ENCODE data around the gene TBXAS1.
A peak's percentile ranks its signal among the peaks of the same experiment; 100 is the strongest.

The TBXAS1 gene

DNA sequence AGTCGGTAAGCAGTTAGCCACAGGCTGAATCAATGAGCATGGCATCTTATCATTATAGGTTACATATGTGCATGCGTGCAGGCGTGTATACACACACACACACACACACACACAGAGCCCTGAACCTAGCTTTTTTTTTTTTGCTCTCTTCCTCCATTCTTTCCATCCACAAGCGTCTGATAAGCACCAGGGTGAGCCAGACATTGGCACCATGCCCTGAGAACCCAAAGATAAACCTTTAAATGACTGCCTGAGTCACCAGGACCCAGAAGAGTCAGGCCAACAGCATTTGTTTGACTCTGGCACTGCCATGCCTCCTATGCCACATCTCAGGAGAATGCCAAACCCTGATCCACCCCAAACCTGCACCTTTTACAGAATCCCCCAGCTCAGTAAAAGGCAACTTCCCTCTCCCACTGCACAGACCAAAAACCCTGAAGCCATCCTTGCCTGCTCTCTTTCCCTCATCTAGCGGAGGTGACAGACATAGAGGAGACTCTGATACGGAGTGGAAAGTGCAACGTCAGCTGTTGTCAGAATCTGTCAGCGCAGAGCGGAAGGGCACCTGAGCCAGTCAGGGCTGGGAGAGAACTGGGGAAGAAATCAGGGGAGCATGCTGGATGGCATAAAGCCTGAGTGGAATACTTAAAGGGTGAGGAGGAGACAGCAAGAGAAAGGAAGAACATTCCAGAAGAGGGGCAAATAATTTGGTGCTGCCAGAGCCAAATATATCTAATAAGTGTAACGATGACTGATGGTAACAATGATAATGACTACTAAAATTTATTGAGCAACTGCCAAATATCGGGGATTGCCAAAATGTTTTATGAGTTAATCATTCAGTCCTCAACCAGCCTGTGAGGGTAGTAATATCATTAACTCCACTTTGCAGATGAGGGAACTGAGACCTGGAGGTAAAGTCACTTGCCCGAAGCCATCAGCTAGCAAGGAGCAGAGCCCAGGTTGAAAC is 230.5 kb downstream of the TBXAS1 start:
- no peaks in the 10 kb centered on the region for H3K9me3 ChIP-seq (ENCODE audit: control insufficient read depth in 1 of 2, low read length in 2 of 2)
- H3K4me1 ChIP-seq (ENCODE audit: control insufficient read depth in 1 of 2, insufficient read depth in 2 of 2, low read length in 2 of 2) = peaks cover 5 to 17% of the 10 kb centered on the region in 2 donors
- H3K36me3 ChIP-seq (ENCODE audit: control insufficient read depth in 1 of 2, insufficient read depth in 2 of 2, low read length in 2 of 2) = peaks cover 9 to 10% of the 10 kb centered on the region in 2 donors
- no peaks in the 10 kb centered on the region for H3K27me3 ChIP-seq (ENCODE audit: low read depth, low read length)
- H3K27ac ChIP-seq (ENCODE audit: low read length) = peak overlapping the region; percentile 32
- H3K4me3 ChIP-seq (ENCODE audit: low read depth in 1 of 2, low read length in 2 of 2) = no peak overlapping the region

DNA sequence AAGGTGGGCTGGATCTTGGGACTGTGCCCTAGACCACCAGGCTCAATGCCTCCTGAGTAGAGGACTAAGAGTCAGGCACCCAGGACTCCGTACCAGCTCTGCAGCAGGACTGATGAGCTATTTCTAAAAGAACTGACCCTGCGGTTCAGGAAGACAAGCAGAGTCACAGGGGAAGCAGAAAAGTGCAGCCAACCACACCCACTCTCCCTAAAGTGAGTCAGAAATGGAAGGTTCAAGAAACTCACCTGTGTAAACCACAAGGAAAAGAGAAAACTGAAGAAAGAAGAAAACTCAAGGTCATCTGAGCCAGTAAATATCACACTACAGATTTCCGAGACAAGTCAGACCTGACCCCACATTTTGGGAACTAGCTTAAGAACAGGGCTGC is 231.2 kb downstream of the TBXAS1 start:
- Histone ChIP-seq H3K4me1 (ENCODE audit: control insufficient read depth in 1 of 2, insufficient read depth in 2 of 2, low read length in 2 of 2) (peaks cover 5 to 17% of the 10 kb centered on the region in 2 donors), H3K9me3 (ENCODE audit: control insufficient read depth in 1 of 2, low read length in 2 of 2) (no peaks in the 10 kb centered on the region), H3K27ac (ENCODE audit: low read length) (peak overlapping the region; percentile 32), H3K27me3 (ENCODE audit: low read depth, low read length) (no peaks in the 10 kb centered on the region), H3K36me3 (ENCODE audit: control insufficient read depth in 1 of 2, insufficient read depth in 2 of 2, low read length in 2 of 2) (peaks cover 6 to 9% of the 10 kb centered on the region in 2 donors), H3K4me3 (ENCODE audit: low read depth in 1 of 2, low read length in 2 of 2) (peak overlapping the region in 1 of 2 donors; percentile 30)

DNA sequence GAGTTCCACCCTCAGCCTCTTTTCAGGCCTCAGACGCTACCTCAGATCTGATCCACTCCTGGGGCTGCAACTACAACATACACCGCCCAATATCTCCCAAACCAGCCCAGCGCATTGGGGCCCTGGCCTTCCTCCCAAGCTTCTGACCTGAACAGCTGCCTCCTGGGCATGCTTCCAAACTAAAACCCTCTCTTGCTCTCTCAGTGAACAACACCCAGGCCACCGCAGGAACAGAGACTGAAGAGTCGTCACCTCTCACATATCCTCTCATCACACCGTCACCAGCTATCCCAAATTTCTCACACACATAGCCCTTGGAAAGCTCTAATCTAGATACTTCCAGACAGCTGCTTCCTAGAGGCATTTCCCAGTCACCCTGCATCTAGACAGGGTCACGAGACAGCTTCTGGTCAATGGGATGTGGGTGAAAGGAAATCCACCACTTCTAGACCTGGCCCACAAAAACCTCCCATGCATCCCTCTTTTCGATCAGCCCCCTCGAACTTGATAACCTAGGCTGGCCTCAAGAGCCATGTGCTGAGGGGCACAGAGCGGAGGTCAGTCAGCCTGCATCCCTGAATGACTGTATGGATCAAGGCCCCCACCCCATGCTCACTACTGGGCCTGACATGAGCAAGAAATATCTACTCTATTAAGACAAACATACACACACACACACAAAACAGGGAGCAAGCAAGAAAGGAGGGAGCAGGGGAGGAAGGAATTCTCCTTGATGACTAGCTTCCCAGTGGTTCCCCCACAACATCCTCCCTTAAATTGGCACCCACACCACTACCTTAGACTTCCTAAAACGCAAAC is 231.9 kb downstream of the TBXAS1 start:
- no peaks in the 10 kb centered on the region for H3K27me3 ChIP-seq (ENCODE audit: low read depth, low read length)
- H3K27ac ChIP-seq (ENCODE audit: low read length) = peak overlapping the region; percentile 49
- no peaks in the 10 kb centered on the region for H3K9me3 ChIP-seq (ENCODE audit: control insufficient read depth in 1 of 2, low read length in 2 of 2)
- peak overlapping the region; percentile 67 to 75 for H3K4me3 ChIP-seq (ENCODE audit: low read depth in 1 of 2, low read length in 2 of 2)
- peaks cover 5 to 17% of the 10 kb centered on the region in 2 donors for H3K4me1 ChIP-seq (ENCODE audit: control insufficient read depth in 1 of 2, insufficient read depth in 2 of 2, low read length in 2 of 2)
- peaks cover 6 to 9% of the 10 kb centered on the region in 2 donors for H3K36me3 ChIP-seq (ENCODE audit: control insufficient read depth in 1 of 2, insufficient read depth in 2 of 2, low read length in 2 of 2)

DNA sequence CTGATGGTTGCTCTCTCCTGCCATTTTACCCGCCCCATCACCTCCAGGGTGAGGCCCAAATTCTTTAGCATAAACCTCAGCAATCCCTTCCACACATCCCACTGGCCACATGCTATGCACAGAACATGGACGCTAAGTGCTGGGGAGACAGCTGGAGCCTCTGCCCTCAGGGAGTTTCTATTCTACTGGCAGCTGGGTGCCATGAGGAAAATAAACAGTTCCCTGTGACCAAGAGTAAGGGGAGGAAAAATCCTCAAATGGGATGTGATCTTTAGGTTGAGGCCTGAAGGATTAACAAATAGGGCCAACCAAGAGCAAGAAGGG is 232.5 kb downstream of the TBXAS1 start:
- Histone ChIP-seq H3K27me3 (ENCODE audit: low read depth, low read length) (no peaks in the 10 kb centered on the region), H3K4me1 (ENCODE audit: control insufficient read depth in 1 of 2, insufficient read depth in 2 of 2, low read length in 2 of 2) (peaks cover 5 to 17% of the 10 kb centered on the region in 2 donors), H3K36me3 (ENCODE audit: control insufficient read depth in 1 of 2, insufficient read depth in 2 of 2, low read length in 2 of 2) (peaks cover 3 to 9% of the 10 kb centered on the region in 2 donors), H3K9me3 (ENCODE audit: control insufficient read depth in 1 of 2, low read length in 2 of 2) (no peaks in the 10 kb centered on the region), H3K27ac (ENCODE audit: low read length) (peak overlapping the region; percentile 49), H3K4me3 (ENCODE audit: low read depth in 1 of 2, low read length in 2 of 2) (peak overlapping the region; percentile 67 to 75)

DNA sequence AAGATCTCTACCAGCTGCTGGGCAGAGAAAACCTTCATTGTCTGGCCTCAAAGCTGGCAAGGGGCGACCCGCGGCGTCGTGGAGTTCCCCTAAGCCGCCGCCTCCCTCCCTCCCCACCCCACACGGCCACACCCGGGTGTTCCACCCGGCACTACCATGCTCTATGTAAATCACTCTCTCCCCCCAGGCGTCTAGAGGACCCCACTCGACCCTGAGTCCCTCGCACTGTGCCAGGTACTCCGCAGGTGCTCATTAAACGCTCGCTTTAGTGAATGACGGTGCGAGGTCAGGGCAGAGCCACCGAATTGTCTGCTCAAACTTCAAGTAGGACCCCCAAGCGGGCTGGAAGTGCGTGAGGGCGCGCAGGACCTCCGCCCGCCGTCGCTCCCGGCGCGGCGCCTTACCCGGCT is 233.1 kb downstream of the TBXAS1 start:
- H3K4me3 ChIP-seq (ENCODE audit: low read depth in 1 of 2, low read length in 2 of 2) = peak overlapping the region; percentile 67 to 75
- no peaks in the 10 kb centered on the region for H3K27me3 ChIP-seq (ENCODE audit: low read depth, low read length)
- H3K36me3 ChIP-seq (ENCODE audit: control insufficient read depth in 1 of 2, insufficient read depth in 2 of 2, low read length in 2 of 2) = peaks cover 0 to 5% of the 10 kb centered on the region in 2 donors
- peaks cover 1 to 5% of the 10 kb centered on the region in 2 donors for H3K9me3 ChIP-seq (ENCODE audit: control insufficient read depth in 1 of 2, low read length in 2 of 2)
- peaks cover 5 to 17% of the 10 kb centered on the region in 2 donors for H3K4me1 ChIP-seq (ENCODE audit: control insufficient read depth in 1 of 2, insufficient read depth in 2 of 2, low read length in 2 of 2)
- H3K27ac ChIP-seq (ENCODE audit: low read length) = peak overlapping the region; percentile 49

DNA sequence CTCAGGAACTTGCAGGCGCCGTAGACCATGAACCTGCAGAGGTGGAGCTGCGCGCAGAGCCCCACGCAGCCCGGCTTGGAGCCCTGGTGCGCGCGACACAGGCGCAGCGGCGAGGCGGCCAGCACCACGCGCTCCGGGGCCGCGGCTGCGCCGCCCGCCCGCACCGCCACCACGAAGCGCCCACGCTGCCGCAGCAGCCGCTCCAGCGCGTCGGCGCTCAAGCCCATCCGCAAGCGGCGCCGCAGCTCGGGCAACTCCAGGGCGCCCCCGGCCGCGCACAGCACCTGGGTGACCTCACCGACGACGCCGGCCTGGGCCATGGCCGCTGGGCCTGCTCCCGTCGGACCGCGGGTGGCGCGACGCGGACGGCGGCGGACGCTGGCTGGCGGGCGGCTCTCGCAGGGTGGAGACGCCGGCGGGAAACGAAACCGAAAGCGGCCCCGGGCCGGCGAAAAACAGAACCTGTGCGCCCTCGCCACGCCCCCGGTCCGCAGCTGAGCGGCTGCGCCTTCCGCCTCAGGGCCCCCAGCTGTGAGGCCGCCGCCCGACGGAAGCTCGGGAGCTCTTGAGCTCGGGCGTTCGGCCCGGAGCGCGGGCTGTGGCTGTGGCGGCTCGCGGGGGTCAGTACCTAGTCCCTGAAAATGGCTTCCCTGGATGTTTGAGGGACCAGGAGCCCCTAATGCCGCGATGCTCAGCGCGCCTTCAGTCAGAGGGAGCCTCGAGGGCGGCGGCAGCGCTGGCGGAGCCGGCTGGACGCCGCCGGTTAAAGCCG is 233.7 kb downstream of the TBXAS1 start, which contains the start of gene PARP12:
Gene PARP12, minus strand, starts transcription at position 424 of the 772 bp plus-strand sequence. Its CDS starts 104 bp downstream, at position 320.
- H3K36me3 ChIP-seq (ENCODE audit: control insufficient read depth in 1 of 2, insufficient read depth in 2 of 2, low read length in 2 of 2) = no peaks in the 10 kb centered on the region
- H3K4me1 ChIP-seq (ENCODE audit: control insufficient read depth in 1 of 2, insufficient read depth in 2 of 2, low read length in 2 of 2) = peaks cover 5 to 17% of the 10 kb centered on the region in 2 donors
- H3K27ac ChIP-seq (ENCODE audit: low read length) = peak within 1 kb of the TSS; percentile 49
- H3K27me3 ChIP-seq (ENCODE audit: low read depth, low read length) = no peaks in the 10 kb centered on the region
- H3K9me3 ChIP-seq (ENCODE audit: control insufficient read depth in 1 of 2, low read length in 2 of 2) = peaks cover 6 to 9% of the 10 kb centered on the region in 2 donors
- H3K4me3 ChIP-seq (ENCODE audit: low read depth in 1 of 2, low read length in 2 of 2) = peak within 1 kb of the TSS; percentile 67 to 75

DNA sequence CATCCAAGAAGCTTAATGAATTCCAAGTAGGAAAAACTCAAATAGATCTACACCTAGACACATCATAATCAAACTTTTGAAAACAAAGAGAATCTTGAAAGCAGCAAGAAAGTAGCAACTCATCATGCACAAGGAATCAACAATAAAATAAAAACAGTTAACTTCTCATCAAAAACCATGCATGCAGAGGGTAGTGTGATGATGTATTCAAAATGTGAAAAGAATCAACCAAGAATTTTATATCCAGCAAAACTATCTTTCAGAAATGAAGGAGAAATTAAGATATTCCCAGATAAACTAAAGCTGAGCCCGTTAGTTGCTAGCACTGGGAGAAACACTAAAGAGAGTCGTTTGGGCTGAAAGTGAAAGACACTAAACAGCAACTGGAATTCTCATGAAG is 238.0 kb downstream of the TBXAS1 start:
- Histone ChIP-seq H3K27me3 (ENCODE audit: low read depth, low read length) (no peaks in the 10 kb centered on the region), H3K9me3 (ENCODE audit: control insufficient read depth in 1 of 2, low read length in 2 of 2) (peaks cover 6 to 11% of the 10 kb centered on the region in 2 donors), H3K36me3 (ENCODE audit: control insufficient read depth in 1 of 2, insufficient read depth in 2 of 2, low read length in 2 of 2) (no peaks in the 10 kb centered on the region), H3K27ac (ENCODE audit: low read length) (no peak overlapping the region), H3K4me1 (ENCODE audit: control insufficient read depth in 1 of 2, insufficient read depth in 2 of 2, low read length in 2 of 2) (no peaks in the 10 kb centered on the region), H3K4me3 (ENCODE audit: low read depth in 1 of 2, low read length in 2 of 2) (no peak overlapping the region)

DNA sequence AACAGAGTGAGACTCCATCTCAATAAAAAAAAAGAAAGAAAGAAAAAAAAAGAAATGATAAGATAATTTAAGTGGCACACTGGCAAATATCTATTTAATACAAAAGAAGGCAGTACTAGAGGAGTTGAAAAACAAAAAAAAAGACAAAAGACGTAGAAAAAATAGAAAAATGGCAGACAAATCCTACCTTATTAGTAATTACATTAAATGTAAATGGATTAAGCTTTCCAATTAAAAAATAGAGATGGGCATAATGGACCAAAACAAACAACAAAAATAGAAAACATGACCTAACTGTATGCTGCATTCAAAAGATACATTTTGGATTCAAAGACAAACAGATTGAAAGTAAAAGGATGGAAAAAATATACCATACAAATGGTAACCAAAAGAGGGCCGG is 239.0 kb downstream of the TBXAS1 start:
- H3K27me3 ChIP-seq (ENCODE audit: low read depth, low read length) = no peaks in the 10 kb centered on the region
- no peaks in the 10 kb centered on the region for H3K36me3 ChIP-seq (ENCODE audit: control insufficient read depth in 1 of 2, insufficient read depth in 2 of 2, low read length in 2 of 2)
- no peaks in the 10 kb centered on the region for H3K4me1 ChIP-seq (ENCODE audit: control insufficient read depth in 1 of 2, insufficient read depth in 2 of 2, low read length in 2 of 2)
- H3K4me3 ChIP-seq (ENCODE audit: low read depth in 1 of 2, low read length in 2 of 2) = no peak overlapping the region
- no peak overlapping the region for H3K27ac ChIP-seq (ENCODE audit: low read length)
- H3K9me3 ChIP-seq (ENCODE audit: control insufficient read depth in 1 of 2, low read length in 2 of 2) = peaks cover 6 to 11% of the 10 kb centered on the region in 2 donors

DNA sequence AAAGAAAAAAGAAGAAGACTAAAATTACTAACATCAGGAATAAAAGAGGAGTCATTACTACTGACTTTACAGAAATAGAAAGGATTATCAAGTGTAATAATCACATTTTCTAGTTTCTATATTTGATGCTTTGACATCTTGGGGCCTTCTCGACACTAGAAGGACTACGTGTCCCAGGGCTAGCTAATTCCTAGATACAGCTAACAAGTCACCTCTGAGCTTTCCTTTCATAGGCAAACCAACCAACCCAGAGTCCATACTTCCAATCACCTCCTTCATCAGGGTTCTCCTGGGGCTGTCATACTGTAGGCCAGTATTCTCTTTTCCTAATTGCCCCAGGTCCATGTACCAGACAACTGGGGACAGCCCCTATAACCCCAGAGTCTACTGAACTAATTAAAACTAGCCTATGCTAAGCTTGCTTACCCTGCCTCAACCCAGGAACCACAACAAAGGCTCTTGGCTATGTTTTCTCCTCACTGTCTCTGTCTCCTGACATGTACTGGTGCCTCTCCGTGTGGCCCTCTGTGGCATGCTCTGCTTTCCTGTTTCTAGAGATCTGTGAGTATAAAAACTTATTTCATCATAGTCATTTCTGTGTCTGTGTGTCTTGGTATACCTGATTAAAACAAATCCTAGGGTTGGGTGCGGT is 240.4 kb downstream of the TBXAS1 start:
- no peak overlapping the region for H3K27ac ChIP-seq (ENCODE audit: low read length)
- H3K4me3 ChIP-seq (ENCODE audit: low read depth in 1 of 2, low read length in 2 of 2) = no peak overlapping the region
- H3K4me1 ChIP-seq (ENCODE audit: control insufficient read depth in 1 of 2, insufficient read depth in 2 of 2, low read length in 2 of 2) = no peaks in the 10 kb centered on the region
- H3K27me3 ChIP-seq (ENCODE audit: low read depth, low read length) = no peaks in the 10 kb centered on the region
- H3K9me3 ChIP-seq (ENCODE audit: control insufficient read depth in 1 of 2, low read length in 2 of 2) = peaks cover 6 to 11% of the 10 kb centered on the region in 2 donors
- no peaks in the 10 kb centered on the region for H3K36me3 ChIP-seq (ENCODE audit: control insufficient read depth in 1 of 2, insufficient read depth in 2 of 2, low read length in 2 of 2)
